ENCODE results near the gene MGMT.

GRCh38 chr10:129494176-129494575 lies 27.1 kb downstream of the MGMT start:
- no peak for TF ChIP-seq CTCF (IDR thresholded peaks at IDR 0.05)
- no peak for TF ChIP-seq POLR2A (IDR thresholded peaks at IDR 0.05)
